Pancreas (tissue), 10 donors: Measurements from ENCODE around the gene MAB21L2. TPM values are rescaled to one million over a fixed set of nuclear protein-coding genes. Genes with fewer than 3 reads are reported as not detected.
"Not testable (repeated sequence)": the region's sequence is repeated elsewhere in the genome, so short reads cannot be mapped to it uniquely, and the experiment has no call there.

Source experiments
- ATAC-seq, 4 donors: fragments of 200-7000 bp; cut with Tn5 transposase; one replicate each; pipeline versions ENCODE4 v1.8.0 to v1.9.1; 2020; ENCODE audit warnings: mild to moderate bottlenecking in 4 of 4, moderate library complexity in 4 of 4
- DNase-seq, 6 donors: peaks; one replicate each; pipeline ENCODE4 v3.0.0-alpha.2; 2020
- FAIRE-seq: peaks from 2 replicates; lab custom pipeline; 2012; peaks lifted over from hg19 to GRCh38; lab: Jason Lieb, UNC
- H3K27ac ChIP-seq, 4 donors: fragments of 200-600 bp; sonication (generic); 1 replicate in 3 of 4; 2 replicates in 1 of 4; pipeline versions ENCODE4 v1.5.0 to v1.8.0; 2020
- H3K27me3 ChIP-seq, 4 donors: fragments of 200-600 bp; one replicate each; pipeline ENCODE4 v1.8.0; 2021
- H3K36me3 ChIP-seq, 3 donors: fragments of 200-600 bp; sonication (generic) in 1 of 3; one replicate each; pipeline versions ENCODE4 v1.5.0 to v1.8.0; 2020 to 2021
- H3K4me1 ChIP-seq, 3 donors: fragments of 200-600 bp; one replicate each; pipeline ENCODE4 v1.8.0; 2021
- H3K4me3 ChIP-seq, 4 donors: fragments of 200-600 bp; sonication (generic) in 2 of 4; one replicate each; pipeline versions ENCODE4 v1.5.0 to v1.8.0; 2020 to 2021
- H3K9me3 ChIP-seq, 4 donors: fragments of 200-600 bp; one replicate each; pipeline ENCODE4 v1.8.0; 2021
- CTCF ChIP-seq, 4 donors: fragments of 200-600 bp; sonication (generic) in 3 of 4; IDR thresholded peaks; one replicate each; pipeline versions ENCODE4 v1.5.0 to v1.8.0; 2021; ENCODE audit warnings: antibody characterized with exemption in 4 of 4
- WGBS, 2 donors: extraction: QIAGEN DNeasy Blood & Tissue Kit; methylation state at CpG; one replicate each; pipeline ENCODE4 v1.1.7; 2013; 5-methylcytosine and 5-hydroxymethylcytosine counted together
- intact Hi-C, 3 donors: fragments of 100-400 bp; cut with DNase I; formaldehyde crosslinking; loops; one replicate each; pipeline versions ENCODE4 v1.11.1 to v1.14.2; 2022
- polyA plus RNA-seq, 2 donors: library from polyadenylated mRNA; stranded (reverse); fragments of 200-250 nt; gene quantifications; one replicate each; pipeline ENCODE4 v1.2.3, GENCODE V29; 2013
- total RNA-seq, 6 donors: library from RNA; stranded (reverse); fragmentation: NEBNext Ultra II Directional in 4 of 6; extraction: Animal tissue kit (Norgen Biotek cat#: 25700) in 4 of 6; gene quantifications; one replicate each; pipeline versions ENCODE4 v1.2.1 to v1.2.4, GENCODE V29; 2021 to 2023
- donor health status: healthy with polysubstance abuse.
- donor health status: DM: no; HTN: no; CAD: no; lungs with moderate emphysema.
- donor health status: DM: no; HTN: no; CAD: no.
- donor health status: control.
- donor health status: control.
- donor health status: Bipolar disorder and iron deficiency.
- donor health status: DM: yes; HTN: yes; CAD: no.
- donor health status: DM: no; HTN: no; CAD: no.
- donor health status: DM: no; HTN: no; CAD: no.
- donor health status: DM: yes; HTN: yes; CAD: no.

Gene MAB21L2
- total and polyA plus RNA-seq, 8 donors, result 0.09 to 0.20 (median 0.13) TPM; not detected in 4

GRCh38 chr4:150561143-150561737 is 20.7 kb upstream of the MAB21L2 start:
- H3K9me3 ChIP-seq, result no peaks in the 10 kb centered on the region
- H3K36me3 ChIP-seq, result no peaks in the 10 kb centered on the region
- no peaks in the 10 kb centered on the region for H3K4me1 ChIP-seq
- ATAC-seq (no peak), DNase-seq (no peak), FAIRE-seq (no peak)
- no peak overlapping the region for H3K4me3 ChIP-seq
- no peaks in the 10 kb centered on the region for H3K27me3 ChIP-seq
- H3K27ac ChIP-seq, result no peak overlapping the region
- WGBS, 2 donors, result 92 to 93% methylated on average over 2 of the region's 2 CpGs
- TF ChIP-seq CTCF (IDR thresholded peaks at IDR 0.05), result no peak
- intact Hi-C loops, result no loop called here

DNA sequence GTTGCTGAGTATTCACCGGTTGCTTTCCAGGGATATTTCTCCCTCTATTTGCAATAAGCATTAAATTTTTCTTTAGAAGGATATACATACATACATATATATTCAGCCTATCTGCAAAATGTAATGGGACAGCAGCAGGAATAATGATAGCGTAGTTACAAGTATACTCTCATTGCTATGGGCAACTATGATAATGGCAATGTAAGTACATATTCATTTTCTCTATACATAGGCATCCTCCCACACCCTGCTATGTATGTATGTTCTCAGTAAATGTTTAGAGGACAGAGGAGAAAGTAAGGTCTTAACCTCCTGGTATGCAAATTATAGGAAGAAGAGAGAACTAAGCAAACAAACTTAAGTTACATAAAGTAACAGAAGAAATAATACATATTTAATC is 19.7 kb upstream of the MAB21L2 start:
- H3K4me3 ChIP-seq, result no peak overlapping the region
- WGBS, 2 donors, result 95 to 98% methylated on average over 2 of the region's 2 CpGs
- H3K27ac ChIP-seq, result no peak overlapping the region
- H3K4me1 ChIP-seq, result no peaks in the 10 kb centered on the region
- ATAC-seq, result no peak
- no peak for DNase-seq
- intact Hi-C loops, result no loop called here
- no peak for TF ChIP-seq CTCF (IDR thresholded peaks at IDR 0.05)
- H3K36me3 ChIP-seq, result no peaks in the 10 kb centered on the region
- H3K9me3 ChIP-seq, result no peaks in the 10 kb centered on the region
- FAIRE-seq, result no peak
- H3K27me3 ChIP-seq, result no peaks in the 10 kb centered on the region

- ATAC-seq (no peak), FAIRE-seq (no peak), DNase-seq (no peak)
- no peaks in the 10 kb centered on the region for H3K9me3 ChIP-seq
- no peak for TF ChIP-seq CTCF (IDR thresholded peaks at IDR 0.05)
- H3K36me3 ChIP-seq, result no peaks in the 10 kb centered on the region
- no peaks in the 10 kb centered on the region for H3K4me1 ChIP-seq
- intact Hi-C loops, result no loop called here
- H3K4me3 ChIP-seq, result no peak overlapping the region
- H3K27me3 ChIP-seq, result no peaks in the 10 kb centered on the region
- H3K27ac ChIP-seq, result no peak overlapping the region
Measured at GRCh38 chr4:150562751-150563150, 19.2 kb upstream of the MAB21L2 start.

DNA sequence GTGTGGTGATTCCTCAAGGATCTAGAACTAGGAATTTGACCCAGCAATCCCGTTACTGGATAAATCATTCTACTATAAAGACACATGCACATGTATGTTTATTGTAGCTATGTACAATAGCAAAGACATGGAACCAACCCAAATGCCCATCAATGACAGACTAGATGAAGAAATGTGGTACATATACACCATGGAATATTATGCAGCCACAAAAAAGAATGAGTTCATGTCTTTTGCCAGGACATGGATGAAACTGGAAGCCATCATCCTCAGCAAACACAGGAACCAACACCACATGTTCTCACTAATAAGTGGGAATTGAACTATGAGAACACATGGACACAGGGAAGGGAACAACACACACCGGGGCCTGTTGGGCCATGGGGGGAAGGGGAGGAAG is 17.0 kb upstream of the MAB21L2 start:
- intact Hi-C loops, H3K4me3 ChIP-seq, FAIRE-seq, H3K27ac ChIP-seq, H3K36me3 ChIP-seq, ATAC-seq, H3K4me1 ChIP-seq, H3K9me3 ChIP-seq, H3K27me3 ChIP-seq, DNase-seq: not testable (repeated sequence)
- 98 to 99% methylated on average over 2 of the region's 2 CpGs for WGBS, 2 donors

GRCh38 chr4:150567070-150567469 is 14.9 kb upstream of the MAB21L2 start:
- H3K36me3 ChIP-seq, result no peaks in the 10 kb centered on the region
- H3K4me1 ChIP-seq, result no peaks in the 10 kb centered on the region
- TF ChIP-seq CTCF (IDR thresholded peaks at IDR 0.05), result no peak
- 85 to 86% methylated on average over 3 of the region's 3 CpGs for WGBS, 2 donors
- ATAC-seq (no peak), DNase-seq (no peak), FAIRE-seq (no peak)
- no peak overlapping the region for H3K4me3 ChIP-seq
- H3K9me3 ChIP-seq, result no peaks in the 10 kb centered on the region
- H3K27me3 ChIP-seq, result no peaks in the 10 kb centered on the region
- no peak overlapping the region for H3K27ac ChIP-seq
- intact Hi-C loops, result no loop called here
